ENCODE measurements around the gene TAGLN.

Gene TAGLN

DNA sequence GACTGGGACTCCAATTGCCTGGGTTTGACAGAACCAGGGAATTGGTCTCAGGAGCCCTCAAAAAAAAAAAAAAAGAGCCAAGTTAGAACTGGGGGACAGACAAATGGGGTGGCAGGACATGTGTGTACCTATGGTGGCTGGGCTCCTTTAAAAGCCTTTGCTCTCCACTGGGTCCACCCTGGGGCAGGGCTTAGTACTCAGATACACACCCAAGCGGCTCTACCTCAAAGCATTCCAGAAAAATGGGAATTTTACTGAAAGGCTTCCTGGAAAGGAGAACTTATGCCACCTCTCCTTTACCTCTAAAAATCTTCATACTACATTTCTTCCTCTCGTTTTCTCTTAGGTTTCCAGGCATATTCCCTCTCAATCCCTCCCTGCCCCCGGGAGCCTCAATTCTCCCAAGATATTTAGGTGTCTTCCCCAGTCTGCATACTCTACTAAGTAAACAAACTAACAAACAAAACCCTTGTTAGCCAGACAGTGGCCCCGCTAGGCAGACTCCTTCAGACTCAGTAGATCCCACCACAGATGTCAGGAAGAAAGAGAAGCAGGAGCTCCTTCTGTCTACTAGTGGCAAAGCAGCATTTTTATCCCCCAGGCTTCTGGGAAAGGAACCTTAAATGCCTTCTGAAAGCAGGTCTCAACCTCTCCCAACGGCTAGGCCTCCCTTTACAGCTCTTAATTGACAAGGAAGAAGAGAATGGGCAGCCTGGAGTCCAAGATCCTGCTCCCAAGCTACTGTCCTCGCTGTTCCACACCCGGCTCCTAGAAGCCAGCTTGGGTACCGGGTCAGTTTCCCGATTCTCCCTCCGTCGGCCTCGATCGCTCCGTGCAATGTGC, 32.0 kb downstream of the TAGLN start:
- DNase-seq (ENCODE audit: extremely low read depth, insufficient read length): no peak
- TF ChIP-seq CTCF (IDR thresholded peaks at IDR 0.05; ENCODE audit: insufficient read depth, low read length, poor library complexity, severe bottlenecking): no peak
- peak overlapping the region; percentile 92 for H3K4me3 ChIP-seq (replicated peaks; ENCODE audit: low read depth, low read length)
- H3K27me3 ChIP-seq (replicated peaks; ENCODE audit: control insufficient read depth, insufficient read depth, low read length): no peaks in the 10 kb centered on the region
- peaks cover 12% of the 10 kb centered on the region for H3K36me3 ChIP-seq (ENCODE audit: control insufficient read depth, insufficient read depth, low read length)

DNA sequence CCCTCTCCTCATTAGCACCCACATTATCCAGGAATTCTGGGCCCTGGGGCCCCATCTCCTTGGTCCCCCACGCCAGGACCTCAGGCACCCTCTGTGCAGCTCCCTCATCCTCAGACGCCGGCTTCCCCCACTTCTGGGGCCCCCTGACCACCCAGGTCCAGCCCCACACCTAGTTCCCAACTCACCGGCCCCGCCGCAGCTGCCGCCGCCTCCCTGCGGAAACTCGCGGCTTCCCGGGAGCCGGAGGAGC, 32.6 kb downstream of the TAGLN start, which contains the start of gene PCSK7:
Gene PCSK7, minus strand, starts transcription at position 232 of the 250 bp plus-strand sequence. CDS start 2,229 bp downstream, outside the sequence.
- no peak for DNase-seq (ENCODE audit: extremely low read depth, insufficient read length)
- Histone ChIP-seq H3K4me3 (replicated peaks; ENCODE audit: low read depth, low read length) (peak within 1 kb of the TSS; percentile 93), H3K36me3 (ENCODE audit: control insufficient read depth, insufficient read depth, low read length) (peaks cover 10% of the 10 kb centered on the region), H3K27me3 (replicated peaks; ENCODE audit: control insufficient read depth, insufficient read depth, low read length) (no peaks in the 10 kb centered on the region)
- no peak for TF ChIP-seq CTCF (IDR thresholded peaks at IDR 0.05; ENCODE audit: insufficient read depth, low read length, poor library complexity, severe bottlenecking)

DNA sequence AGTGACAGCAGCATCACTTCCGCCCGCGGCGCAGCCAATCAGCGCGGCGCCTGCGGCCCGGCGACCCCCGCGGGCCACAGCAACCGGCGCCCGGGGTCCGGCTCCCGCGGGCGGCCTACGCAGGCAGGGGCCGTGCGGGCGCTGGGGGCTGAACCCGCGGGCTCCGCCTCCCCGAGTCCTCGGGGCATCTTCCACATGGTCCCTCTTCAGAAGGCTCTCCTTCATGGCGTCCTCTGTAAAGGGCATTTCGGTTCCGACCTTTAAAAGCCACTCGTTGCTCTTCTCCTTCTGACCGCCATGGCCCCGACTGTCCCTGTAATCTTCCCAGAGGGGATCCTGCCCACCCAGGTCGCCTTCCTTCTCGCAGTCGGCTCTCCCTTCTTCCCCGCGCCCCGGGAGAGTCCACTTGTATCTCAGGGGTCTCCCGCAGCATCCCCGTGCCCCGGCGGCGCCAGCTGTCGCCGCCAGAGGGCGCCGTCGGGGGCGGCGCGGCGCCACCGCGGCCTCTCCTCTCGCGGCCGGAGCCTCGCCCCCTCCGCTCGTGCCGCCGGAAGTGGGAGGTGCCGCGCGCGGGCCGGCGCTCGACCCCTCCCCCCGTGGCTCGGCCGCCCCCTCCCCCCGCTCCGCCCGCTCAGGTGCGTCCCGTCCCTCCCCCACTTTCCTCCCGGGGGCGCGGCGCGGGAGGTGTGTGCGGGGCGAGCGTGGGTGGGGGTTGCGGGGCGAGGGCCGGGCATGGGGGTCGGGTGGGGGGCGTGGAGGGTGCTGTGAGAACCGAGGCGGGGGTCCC, 33.1 kb downstream of the TAGLN start, which contains the start of gene RNF214:
Gene RNF214, plus strand, starts transcription at position 580 of the 787 bp plus-strand sequence. CDS start 1,602 bp downstream, outside the sequence.
- Histone ChIP-seq H3K36me3 (ENCODE audit: control insufficient read depth, insufficient read depth, low read length) (peaks cover 8% of the 10 kb centered on the region), H3K27me3 (replicated peaks; ENCODE audit: control insufficient read depth, insufficient read depth, low read length) (no peaks in the 10 kb centered on the region), H3K4me3 (replicated peaks; ENCODE audit: low read depth, low read length) (peak within 1 kb of the TSS; percentile 93)
- peak; percentile 64 for TF ChIP-seq CTCF (IDR thresholded peaks at IDR 0.05; ENCODE audit: insufficient read depth, low read length, poor library complexity, severe bottlenecking)
- peak; percentile 90 for DNase-seq (ENCODE audit: extremely low read depth, insufficient read length)

DNA sequence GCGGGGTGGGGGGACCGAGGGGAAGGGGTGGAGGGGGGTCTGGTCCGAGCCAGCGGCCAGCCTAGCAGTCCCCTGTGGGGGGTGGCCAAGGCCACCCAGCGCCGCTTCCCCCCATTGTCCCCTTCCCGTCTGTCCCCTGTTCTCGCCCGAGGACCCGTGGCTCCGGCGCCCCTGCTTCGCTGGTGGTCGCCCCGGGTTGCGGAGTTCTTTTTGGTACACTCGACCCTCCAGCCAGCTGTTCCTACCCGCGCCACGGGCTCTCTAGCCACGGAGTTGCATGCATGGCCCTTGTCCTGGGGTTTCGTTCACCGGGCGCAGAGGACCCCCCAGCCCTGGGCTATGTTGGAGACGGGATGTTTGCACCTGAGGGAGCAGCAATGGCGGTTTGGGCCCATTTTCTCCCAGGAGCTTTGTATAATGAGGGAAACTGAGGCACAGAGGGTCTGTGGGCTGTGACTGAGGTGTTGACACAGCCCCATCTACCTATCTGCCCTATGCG, 33.8 kb downstream of the TAGLN start:
- TF ChIP-seq CTCF (IDR thresholded peaks at IDR 0.05; ENCODE audit: insufficient read depth, low read length, poor library complexity, severe bottlenecking): no peak
- Histone ChIP-seq H3K4me3 (replicated peaks; ENCODE audit: low read depth, low read length) (peak overlapping the region; percentile 93), H3K36me3 (ENCODE audit: control insufficient read depth, insufficient read depth, low read length) (peaks cover 8% of the 10 kb centered on the region), H3K27me3 (replicated peaks; ENCODE audit: control insufficient read depth, insufficient read depth, low read length) (no peaks in the 10 kb centered on the region)
- peak; percentile 44 for DNase-seq (ENCODE audit: extremely low read depth, insufficient read length)

- H3K27me3 ChIP-seq (replicated peaks; ENCODE audit: control insufficient read depth, insufficient read depth, low read length): no peaks in the 10 kb centered on the region
- DNase-seq (ENCODE audit: extremely low read depth, insufficient read length): no peak
- peaks cover 7% of the 10 kb centered on the region for H3K36me3 ChIP-seq (ENCODE audit: control insufficient read depth, insufficient read depth, low read length)
These were observed 39.1 kb downstream of the TAGLN start for GRCh38 chr11:117238221-117238620.

More at GRCh38 chr11:117238221-117238620, 39.1 kb downstream of the TAGLN start:
- H3K4me3 ChIP-seq (replicated peaks; ENCODE audit: low read depth, low read length): no peak overlapping the region
- no peak for TF ChIP-seq CTCF (IDR thresholded peaks at IDR 0.05; ENCODE audit: insufficient read depth, low read length, poor library complexity, severe bottlenecking)
